Measurements from ENCODE around the gene SDK1.
"Not testable (repeated sequence)": the region's sequence is repeated elsewhere in the genome, so short reads cannot be mapped to it uniquely, and the experiment has no call there.

SDK1 gene

DNA sequence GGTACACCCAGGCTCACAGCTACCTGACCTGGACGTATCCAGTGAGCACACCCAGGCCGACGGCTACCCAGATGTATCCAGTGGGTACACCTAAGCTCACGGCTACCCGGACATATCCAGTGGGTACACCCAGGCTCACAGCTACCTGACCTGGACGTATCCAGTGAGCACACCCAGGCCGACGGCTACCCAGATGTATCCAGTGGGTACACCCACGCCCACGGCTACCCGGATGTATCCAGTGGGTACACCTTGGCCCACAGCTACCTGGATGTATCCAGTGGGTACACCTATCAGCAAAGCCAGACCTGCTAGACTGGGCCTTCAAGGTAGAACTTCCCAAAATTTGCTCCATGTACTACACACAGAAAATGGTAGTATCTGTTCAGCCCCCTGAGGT lies 662.7 kb downstream of the SDK1 start:
- DNase-seq: not testable (repeated sequence)

DNA sequence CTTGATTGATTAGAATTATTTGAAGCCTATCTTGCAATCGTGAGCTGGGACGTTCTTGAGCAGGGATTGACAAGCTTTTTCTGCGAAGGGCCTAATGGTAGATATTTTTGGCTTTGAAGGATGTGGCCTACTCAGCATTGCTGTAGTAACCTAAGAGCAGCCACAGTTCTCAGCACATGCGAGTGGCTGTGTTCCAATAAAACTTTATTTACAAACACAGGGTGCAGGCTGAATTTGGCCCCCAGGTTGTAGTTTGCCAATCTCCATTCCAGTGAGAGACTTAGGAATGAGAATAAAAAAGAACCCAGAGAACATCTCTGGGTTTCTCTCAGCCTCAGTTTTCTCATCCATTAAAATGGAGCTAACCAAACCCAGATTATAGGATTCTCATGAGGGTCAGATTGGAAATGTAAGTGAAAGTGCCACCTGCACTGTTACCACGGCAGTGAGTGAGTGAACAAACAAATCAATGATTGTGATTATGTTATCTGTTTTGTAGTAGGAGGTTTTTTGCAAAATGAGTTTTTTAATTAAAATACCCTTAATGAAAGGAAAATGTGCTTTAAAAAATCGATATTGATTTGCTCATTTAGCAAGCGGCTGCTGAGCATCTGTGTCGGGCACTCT lies 664.0 kb downstream of the SDK1 start:
- no peak for DNase-seq

DNA sequence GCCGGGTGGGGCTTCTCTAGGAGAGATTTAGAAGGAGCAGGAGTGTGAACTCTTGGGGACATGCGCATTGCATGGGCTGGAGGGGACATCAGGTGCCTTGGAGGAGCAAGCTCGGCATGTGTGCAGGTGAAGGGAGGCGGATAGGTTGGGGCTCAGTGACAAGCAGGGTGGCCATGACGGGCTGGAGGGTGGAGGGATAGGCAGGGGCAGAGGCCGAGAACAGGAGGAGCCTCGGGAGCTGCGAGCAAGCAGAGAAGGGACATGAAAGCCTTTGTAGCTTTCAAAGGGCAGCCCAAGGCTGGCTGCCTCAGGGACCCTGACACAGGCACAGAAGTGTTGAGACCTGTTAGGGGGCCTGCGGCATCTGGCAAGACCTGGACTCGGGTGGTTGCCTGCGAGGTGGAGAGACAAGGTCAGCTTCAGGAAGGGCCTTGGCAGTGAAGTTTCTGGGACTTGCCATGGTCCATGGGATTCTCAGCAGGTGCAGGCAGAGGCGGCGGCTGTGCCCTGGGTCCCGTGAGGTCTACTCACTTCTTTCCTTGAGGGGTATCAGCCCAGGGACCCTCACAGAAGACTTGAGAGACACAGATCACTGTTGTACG lies 664.8 kb downstream of the SDK1 start:
- DNase-seq: no peak

DNA sequence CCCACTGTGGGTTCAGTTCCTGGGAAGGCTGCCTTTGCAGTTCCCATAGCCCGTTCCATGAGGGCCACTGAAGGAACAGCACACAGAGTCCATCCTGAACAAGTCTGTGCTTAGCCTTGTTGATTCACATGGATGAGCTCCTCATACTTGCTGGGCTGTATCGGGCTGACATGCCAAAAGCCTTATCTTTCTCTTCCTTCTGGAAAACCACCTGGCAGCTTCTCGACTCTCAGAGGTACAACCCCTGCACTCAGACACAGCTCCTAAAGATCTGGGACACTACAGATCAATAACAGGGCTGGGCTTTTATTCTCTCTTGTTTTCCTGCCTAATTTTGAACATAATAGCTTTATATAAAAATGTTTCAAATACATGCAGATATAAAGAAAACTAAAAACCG lies 667.2 kb downstream of the SDK1 start:
- DNase-seq: no peak

DNA sequence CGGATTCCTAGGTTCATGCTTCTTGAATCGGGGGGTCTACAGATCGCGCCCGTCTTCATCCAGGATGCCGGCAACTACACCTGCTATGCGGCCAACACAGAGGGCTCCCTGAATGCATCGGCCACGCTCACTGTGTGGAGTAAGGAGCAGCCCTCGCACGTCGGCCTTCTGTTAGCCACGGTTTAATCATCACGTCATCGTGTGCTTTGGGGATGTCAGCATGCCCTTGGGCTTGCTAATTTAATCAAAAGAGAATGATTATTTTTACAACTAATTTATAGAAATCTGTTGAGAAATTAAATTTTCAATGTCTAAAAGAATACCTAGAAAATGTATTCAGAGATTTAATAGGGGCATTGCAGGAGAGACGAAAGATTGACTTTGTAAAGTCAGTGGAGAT lies 668.2 kb downstream of the SDK1 start:
- DNase-seq: no peak

DNA sequence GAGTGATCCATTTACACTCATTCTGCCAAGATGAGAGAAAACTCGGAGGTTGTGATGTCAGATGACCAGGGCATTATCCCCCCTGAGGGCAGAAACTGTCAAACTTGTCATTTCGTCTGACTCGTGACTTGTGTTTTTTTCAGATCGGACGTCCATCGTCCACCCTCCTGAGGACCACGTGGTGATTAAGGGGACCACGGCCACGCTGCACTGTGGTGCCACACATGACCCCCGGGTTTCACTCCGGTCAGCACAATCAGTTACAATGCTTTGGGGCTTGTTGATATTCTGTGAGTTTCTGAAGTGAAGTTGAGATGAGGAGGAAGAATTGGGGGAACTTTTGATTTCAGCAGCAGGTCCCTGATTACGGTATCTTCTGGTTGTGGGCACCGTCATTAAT lies 670.3 kb downstream of the SDK1 start:
- no peak for DNase-seq

DNA sequence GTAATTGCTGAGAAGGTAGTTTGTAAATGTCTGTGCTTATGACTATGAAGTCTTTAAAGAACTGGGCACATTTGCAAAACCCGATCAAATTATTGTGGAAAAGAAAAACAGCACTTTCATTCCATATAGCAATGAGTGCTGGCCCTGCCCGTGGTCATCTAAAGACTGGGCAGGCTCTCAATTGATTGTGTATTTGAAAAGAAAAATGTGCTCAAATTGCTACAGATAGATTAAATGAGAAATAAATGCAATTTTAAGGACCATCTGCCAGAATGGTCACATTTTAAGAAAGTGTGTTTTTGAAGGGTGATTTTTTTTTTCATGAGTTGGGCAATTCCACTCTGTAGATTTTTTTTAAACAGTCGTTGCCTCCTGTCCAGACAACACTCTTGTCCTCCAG lies 672.2 kb downstream of the SDK1 start:
- no peak for DNase-seq

DNA sequence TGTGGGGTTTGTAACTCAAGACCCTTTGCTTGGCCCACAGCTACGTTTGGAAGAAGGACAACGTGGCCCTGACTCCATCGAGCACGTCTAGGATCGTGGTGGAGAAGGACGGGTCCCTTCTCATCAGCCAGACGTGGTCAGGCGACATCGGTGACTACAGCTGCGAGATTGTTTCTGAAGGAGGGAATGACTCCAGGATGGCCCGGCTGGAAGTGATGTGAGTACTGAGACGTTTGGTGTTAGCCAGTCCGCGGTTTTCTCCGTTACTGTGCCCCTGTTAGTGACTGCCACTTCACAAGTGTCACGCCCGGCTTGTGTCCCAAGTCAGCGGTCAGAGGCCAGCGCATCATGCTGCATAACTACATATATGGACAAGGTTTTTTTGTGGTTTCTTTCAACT lies 673.3 kb downstream of the SDK1 start:
- no peak for DNase-seq

DNA sequence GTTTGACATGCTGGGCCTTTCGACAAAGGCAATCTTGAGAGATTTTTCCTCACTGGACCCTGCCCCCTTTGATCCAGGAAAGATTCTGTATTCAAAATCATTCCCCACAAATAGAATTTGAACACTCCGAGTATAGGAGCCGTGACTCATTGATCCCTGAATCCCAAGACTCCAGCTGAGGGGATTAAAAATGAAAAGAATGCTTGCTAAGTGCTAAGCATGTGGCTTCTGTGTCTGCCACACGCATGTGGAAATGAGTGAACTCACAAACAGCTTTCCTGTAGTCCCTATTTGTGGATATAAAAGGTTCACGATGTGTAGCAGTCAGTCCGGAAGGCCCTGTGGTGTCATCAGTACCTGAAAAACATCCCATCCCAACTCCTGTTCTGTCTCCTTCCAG lies 674.3 kb downstream of the SDK1 start:
- DNase-seq: no peak

DNA sequence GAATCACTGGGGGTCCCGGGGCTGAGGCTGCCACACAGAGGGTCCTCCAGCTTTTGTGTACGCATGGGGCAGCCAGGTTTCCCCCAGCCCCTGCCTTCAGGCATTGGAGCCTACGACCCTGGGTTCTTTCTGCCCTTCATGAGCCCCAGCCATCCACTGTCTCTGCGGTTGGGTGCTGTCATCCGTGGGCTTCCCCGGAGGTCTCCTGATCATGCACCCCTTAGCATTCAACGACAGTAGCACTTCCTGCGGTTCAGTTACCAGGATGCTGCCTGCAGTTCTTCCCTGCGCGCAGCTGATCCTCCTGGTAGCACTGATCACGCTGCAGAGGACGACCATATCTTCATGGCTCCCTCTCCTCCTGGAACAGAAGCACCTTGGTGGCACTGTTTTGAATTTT lies 676.3 kb downstream of the SDK1 start:
- DNase-seq: no peak

DNA sequence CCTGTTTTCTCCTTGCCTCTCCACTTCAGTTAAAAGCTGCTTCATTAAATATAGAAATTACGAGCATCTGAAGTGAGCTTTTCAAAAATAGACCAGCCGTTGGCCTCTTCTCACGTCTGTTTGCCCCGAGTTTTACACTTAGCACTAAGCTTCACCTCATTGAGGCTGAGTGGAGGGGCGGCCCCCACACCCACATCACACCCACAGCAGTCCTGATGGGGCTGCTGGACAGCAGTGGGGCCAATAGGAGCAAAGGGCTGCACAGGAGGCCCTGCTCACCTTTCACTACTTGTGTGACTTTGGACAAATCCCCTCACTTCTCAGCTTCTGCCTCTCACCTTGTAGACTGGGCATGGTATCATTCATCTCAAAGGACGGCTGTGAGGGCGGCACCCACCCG lies 677.8 kb downstream of the SDK1 start:
- no peak for DNase-seq

DNA sequence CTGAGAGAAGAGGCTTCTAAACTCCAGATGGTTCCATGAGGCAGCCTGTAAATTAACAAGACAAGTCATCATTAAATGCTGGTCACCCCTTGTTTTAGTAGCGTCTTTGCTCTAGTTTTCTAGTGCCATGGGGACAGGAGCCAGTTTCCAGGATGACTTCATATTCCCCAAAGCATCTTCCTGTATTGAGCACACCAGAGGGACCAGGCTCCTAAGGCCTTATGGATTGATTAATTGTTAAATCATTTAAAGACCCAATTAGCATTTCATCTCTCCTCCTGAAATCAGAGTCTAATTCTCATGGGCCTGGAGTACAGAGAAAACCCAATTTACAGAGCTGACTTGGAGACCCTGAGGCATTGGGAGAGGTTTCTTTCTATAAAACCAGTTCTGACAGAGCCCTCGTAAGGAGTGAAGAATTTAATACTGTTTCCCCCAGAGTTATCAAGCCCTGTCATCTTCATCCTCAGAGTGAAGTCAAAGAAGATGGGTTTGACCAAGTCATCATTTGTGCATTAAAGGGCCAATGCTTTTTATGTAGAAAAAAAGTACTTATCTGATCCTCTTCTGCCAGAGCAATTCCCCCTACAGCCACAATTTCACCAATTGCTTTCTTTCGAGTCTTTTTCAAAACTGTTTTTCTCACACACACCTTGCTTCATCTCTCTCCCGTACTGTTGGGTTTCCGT lies 678.7 kb downstream of the SDK1 start:
- no peak for DNase-seq

DNA sequence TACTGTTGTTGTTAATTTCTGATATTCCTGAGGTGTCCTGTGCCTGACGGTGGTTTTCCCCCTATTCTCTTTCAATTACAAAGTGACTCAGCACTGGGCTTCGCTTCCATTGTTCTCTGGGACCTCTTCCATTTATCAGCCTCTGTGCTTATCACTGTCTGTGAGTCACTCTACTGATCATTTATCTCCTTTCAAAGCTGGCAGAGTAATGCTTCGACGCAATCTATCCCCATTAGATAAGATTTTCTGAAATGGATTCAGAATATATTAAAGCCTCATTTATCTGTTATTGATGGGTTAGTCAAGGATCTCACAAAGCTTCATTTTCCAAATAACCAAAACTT lies 679.2 kb downstream of the SDK1 start:
- DNase-seq: no peak

DNA sequence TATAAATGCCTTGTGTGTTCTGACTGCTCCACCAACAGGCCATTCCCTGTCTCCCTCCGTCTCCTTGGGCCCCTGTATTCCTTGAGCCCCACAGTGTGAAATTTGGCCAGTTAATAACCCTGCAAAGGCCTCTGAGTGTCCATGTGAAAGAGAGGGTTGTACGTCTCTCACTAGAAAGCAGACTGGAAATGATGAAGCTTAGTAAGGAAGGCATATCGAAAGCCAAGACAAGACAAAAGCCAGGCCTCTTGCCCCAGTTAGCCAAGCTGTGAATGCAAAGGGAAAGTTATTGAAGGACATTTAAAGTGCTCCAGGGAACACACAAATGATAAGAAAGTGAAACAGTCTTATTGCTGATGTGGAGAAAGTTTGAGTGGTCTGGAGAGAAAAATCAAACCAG lies 680.2 kb downstream of the SDK1 start:
- DNase-seq: no peak

DNA sequence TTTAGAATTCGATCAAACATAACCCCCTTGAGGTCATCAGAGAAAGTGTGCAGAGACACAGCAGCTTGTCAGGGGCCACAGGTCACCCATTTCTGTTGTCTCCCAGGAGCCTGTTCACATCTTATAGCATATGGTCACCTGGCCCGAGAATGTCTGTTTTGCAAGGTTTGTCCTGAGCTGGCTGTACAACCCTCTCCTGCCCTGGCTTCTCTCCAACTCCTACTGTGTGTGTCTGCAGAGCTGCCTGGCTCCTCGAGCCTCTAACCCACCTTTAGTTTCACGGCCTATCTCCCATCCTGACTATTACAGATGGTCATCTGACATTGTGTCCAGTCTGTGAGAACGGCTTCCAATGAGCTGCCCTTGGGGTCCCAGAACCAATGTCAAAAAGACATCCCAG lies 683.4 kb downstream of the SDK1 start:
- DNase-seq: no peak

DNA sequence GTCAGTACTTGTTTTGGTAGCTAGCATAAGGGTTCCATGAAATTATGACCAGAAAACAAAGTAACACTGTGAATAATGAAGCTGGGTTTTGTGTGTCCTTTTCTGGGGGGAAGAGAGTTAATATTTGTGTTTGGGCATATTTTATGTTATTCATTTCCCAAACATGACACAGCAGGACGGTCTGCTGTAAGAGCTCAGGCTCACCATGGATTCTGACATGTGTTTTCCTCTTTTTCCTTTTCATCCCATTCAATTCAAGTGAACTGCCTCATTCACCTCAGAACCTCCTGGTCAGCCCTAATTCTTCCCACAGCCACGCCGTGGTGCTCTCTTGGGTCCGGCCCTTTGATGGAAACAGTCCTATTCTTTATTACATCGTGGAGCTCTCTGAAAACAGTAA lies 685.9 kb downstream of the SDK1 start:
- no peak for DNase-seq

DNA sequence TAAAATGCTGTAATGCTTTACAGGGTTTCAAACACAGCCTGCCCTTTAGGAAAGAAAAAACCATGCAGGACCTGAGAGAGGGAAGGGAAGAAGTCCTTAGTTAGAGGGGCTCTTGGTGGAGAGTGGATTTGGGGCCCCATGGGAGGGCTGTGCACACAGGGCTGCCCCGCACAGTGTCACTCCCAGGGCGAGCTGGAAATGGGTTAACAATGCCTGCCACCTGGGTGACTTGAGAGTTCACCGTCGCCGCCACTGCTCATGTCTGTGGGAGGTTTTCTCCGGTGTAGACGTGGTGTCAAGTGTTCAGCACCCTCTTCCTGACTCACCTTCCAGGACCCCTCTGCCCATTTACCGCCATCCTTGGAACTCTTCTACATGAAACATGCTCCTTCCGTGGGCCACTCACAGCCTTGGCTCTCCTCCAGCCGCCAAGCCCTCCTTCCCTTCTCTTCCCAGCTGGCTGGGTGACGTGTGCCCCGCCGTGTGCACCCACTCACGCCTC lies 686.4 kb downstream of the SDK1 start:
- no peak for DNase-seq

DNA sequence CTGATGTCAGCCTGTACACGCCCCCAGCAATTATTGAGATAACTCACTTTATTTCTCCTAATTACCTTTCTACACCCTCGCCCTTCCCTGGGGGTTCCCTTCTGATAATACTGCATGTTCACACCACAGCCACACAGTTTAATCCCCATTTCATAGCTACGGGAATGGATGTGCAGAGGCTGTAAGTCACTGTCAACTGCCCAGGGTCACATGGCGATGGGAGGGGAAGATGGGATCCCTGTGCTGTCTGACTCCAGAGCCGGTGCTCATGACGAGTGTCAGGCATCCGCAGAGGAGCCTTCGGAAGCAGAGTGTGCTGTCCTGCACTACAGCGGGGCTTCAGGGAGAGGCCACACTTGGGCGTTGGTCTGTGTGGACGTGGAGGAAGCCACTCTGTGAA lies 688.7 kb downstream of the SDK1 start:
- DNase-seq: no peak

DNA sequence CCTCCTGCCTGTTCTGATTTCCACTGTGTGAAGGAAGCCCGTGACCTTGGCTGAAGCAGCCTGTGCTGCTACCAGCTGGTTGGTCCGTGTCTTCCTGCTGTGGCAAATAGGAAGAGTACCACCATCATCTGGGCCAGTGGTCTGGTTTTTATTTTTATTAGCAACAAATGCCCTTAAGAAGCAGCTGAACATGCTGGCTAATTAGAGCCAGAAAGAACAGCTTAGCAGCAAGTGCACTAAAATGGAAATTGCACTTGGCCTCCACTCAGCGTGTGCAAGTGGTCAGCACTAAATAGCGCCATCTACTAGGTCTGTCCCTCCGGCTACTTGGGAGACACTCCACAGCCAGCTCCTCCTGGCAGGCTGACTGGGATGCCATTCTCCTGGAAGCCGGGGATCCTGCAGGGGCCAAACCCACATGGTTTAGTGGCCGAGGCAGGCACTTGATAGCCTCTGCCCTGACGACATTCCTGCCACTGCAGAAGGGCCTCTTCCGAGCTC lies 690.7 kb downstream of the SDK1 start:
- DNase-seq: no peak

DNA sequence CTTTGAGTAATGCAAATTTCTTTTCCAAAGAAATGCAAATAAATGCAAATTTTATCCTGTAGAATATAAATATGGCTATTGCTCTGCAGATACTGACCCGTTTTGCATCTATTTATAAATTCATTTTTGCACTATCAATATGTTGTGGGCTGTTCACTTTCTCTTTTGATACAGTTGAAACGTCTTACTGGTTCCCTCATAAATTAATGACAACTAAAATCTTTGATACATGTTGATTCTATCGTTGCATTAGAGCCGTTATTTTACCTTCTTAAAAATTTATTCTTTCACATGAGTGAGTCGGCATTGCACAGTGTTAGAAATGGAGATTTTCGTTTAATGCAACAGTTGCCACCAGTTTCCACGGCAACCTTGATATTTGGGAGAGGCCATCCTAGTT lies 691.8 kb downstream of the SDK1 start:
- DNase-seq: no peak

DNA sequence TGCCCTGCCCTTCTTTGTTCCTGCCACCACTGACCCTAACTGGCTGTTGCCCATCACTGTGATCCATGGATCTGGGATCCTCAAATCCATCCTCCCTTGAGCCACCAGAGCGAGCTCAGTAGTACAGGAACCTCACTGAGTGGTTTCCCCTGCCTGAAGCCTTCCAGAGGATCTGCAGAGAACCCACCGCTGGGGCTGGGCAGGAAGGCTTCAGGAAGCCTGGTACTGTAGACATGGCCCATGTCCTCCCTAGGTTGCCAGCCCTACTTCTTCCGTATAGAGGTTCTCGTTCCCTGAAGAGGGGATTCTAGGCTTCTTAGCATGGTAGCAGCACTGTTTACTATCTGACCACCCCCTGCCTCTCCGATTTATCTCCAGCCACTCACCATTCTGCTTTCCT lies 693.7 kb downstream of the SDK1 start:
- no peak for DNase-seq

DNA sequence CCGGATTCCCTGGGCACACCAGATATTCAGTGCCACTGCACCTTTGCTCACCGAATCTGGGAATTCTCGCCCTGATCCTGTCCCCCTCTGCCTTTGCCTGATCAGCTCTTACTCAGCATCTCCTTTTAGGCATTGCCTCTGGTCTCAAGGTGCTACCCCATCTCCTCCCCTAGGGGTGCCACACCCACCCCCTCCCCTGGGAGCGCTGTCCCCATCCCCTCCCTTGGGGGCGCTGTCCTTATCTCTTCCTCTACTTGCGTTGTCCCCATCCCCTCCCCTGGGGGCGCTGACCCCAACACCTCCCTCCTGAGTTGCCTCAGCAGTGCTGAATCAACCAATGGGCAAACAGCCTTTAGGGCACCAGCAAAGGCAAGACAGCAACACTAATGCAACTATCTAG lies 694.1 kb downstream of the SDK1 start:
- DNase-seq: no peak

DNA sequence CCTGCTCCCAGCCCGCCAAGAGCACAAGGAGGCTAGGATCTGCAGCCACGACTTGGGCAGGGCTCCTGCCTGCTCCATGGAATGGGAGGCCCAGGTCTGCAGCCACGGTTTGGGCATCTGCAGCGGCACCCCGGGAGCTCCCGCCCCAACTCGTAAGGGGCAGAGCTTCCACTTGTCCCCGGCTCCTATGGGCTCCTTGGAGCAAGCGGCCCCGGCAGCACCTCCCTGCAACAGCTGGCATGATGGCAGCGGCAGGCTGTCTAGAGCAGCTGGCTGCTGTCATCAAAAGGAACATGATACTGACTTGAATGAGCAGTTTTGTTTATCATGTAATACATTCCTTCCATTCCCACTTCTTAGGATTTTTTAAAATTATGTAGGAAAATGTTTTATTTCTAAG lies 697.0 kb downstream of the SDK1 start:
- no peak for DNase-seq

DNA sequence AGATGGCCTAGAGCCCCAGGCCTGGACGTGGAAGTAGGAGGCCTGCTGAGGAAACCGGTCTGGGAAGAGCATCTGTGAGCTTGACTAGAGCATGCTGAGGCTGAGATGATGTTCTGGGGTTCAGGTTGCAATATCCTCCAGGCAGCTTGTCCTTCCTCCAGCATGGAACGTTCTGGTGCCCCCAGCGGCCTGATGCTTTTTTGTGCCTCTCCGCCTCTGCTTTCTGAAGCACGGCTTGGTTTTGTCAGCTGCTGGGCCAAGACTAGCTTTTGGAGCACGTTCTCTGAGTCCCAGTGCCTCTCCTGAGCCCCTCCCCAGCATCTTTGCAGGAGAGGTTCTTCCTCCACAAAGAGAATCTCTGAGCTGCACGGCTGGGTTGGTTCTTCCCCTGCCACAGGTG lies 699.1 kb downstream of the SDK1 start:
- no peak for DNase-seq

DNA sequence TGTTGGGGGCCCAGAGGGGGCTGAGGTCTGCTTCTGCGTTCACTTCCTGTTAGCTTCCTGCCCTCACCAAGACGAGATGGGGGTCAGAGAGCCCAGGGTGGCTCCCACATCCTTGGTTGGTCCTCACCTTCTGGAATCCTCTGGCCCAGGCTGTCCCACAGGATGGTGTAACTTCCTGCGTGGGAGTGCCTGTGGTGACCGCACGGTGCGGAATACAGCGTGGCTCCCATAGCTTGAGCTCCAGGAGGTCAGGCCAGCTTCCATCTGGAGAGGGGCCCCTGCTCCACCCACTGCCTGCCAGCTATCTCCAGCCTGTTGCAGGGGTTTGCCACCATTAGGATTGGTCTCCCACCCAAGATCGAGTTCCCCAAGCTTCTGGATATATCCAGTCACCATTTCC lies 699.9 kb downstream of the SDK1 start:
- no peak for DNase-seq
